GM23338 (cell line): ENCODE results near the gene STRA8.

Source experiments
- CREB1 ChIP-seq: fragments of 250-450 bp; sonication (Bioruptor Pico); IDR thresholded peaks from 2 replicates; pipeline ENCODE4 v1.5.0; 2020; ENCODE audit warnings: low read depth, mild to moderate bottlenecking, moderate library complexity
- POLR2AphosphoS5 ChIP-seq: IDR thresholded peaks from 2 replicates; pipeline ENCODE4 v1.6.1; 2016; ENCODE audit warnings: antibody characterized with exemption, low read depth
- ZNF114 ChIP-seq: fragments of 250-450 bp; sonication (Bioruptor Pico); IDR thresholded peaks from 2 replicates; pipeline ENCODE4 v1.5.0; 2020; ENCODE audit warnings: mild to moderate bottlenecking, moderate library complexity
- TF ChIP-seq, protein P1 (sequence below), 2 experiments: fragments of 200-600 bp in 1 of 2; sonication (generic) in 1 of 2; conservative IDR thresholded peaks; 2 replicates each; pipeline versions ENCODE4 v1.5.1 to v1.6.1; 2016 to 2017; ENCODE audit warnings: antibody characterized with exemption in 2 of 2, low read depth in 2 of 2, mild to moderate bottlenecking in 2 of 2, moderate library complexity in 1 of 2

DNA sequence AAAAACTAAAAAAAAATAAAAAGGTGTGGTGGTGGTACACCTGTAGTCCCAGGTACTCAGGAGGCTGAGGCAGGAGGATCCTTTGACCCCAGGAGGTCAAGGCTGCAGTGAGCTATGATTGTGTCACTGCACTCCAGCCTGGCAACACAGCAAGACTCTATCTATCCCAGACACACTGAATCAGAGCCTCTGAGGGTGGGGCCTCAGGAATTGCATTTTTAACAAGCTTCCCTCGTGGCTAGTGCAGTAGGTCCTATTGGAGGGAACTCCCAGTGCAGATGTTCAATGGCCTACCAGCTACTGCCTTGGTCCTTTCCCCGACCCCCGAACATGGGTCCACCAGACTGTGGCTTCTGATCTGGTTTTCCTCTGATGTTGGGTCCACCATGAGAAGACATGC is 14.9 kb downstream of the STRA8 start:
- TF ChIP-seq POLR2AphosphoS5: no peak
- TF ChIP-seq, protein P1, sequence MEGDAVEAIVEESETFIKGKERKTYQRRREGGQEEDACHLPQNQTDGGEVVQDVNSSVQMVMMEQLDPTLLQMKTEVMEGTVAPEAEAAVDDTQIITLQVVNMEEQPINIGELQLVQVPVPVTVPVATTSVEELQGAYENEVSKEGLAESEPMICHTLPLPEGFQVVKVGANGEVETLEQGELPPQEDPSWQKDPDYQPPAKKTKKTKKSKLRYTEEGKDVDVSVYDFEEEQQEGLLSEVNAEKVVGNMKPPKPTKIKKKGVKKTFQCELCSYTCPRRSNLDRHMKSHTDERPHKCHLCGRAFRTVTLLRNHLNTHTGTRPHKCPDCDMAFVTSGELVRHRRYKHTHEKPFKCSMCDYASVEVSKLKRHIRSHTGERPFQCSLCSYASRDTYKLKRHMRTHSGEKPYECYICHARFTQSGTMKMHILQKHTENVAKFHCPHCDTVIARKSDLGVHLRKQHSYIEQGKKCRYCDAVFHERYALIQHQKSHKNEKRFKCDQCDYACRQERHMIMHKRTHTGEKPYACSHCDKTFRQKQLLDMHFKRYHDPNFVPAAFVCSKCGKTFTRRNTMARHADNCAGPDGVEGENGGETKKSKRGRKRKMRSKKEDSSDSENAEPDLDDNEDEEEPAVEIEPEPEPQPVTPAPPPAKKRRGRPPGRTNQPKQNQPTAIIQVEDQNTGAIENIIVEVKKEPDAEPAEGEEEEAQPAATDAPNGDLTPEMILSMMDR (conservative IDR thresholded peaks at IDR 0.05; ENCODE audit: low read depth in 2 of 2): no peak
- no peak for TF ChIP-seq CREB1 (CRISPR knock-in tag)
- TF ChIP-seq ZNF114 (CRISPR knock-in tag): no peak
